Stimulated activated CD8-positive, alpha-beta memory T cell treated with anti-CD3 and anti-CD28 coated beads, Interleukin-4, amount 100 ng/mL, for 48 hours (primary cell): ENCODE measurements around the gene SARNP.

Experiments
- DNase-seq: peaks from one replicate; pipeline ENCODE4 v3.0.0-alpha.2; 2020

Gene SARNP

DNA sequence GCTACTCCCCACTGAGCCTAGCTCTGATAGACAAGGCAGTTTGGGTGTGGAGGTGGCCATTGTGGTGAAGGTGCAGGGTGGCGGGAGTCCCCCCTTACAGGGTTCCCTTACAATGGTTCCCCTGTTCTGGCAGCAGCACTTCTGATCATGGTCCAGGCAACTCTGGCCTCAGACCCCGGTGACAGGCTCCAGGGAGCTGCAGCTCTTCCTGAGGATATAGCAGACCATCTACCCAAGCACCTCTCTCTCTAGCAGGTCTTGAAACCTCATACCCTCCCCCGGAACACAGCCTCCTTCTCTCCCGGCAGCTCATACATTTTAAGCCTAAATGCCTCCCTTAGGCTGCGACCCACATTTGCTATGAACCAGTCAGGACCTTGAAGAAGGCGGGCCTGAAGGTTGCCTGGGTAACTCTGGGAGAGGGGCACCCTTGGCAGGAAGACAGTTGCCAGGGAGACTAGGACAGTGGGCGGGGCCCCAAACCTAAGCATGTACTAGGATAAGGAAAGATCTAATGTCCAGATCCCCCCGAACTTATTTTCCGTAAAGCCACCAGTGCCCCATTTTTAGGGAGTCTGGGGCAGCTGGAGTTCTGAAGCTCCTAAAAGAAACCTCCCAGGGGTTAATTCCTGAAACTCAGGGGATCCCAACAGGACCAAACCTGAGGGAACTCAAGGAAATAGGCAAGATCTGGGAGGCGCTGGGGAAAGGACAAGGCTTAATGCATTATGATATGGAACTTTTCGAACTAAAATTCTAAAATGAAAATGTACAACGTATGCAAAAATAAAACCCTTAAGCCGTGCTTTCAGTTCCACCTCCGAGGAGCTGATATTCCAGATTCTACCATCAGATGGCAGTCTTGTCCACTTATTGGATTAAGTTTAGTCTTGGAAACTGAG, 79.2 kb downstream of the SARNP start:
- peak; percentile 91 for DNase-seq

DNA sequence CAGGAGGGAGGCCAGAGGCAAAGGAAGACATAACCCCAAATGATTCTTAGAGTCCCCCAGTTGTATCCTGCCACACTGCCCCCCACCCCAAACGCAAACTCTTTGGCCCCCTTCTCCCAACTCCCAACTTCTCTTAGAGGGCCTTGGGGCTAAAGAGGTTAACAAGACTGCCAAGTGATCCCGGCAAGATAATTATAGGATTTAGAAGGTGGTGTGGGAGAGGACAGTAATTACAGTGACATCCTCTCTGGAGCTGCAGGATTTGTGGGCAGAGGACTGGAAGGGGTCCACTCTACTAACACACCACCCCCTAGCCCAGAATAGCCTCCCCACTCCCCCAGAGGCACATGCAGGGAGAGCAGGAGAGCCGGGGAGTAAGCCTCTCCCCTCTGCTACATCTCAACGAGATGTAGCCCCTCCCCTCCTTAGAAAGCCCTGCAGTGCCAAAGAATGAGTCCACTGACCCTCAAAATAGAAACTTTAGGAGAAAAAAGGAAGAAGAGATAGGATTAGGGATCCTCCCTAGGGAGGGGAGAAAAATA, 79.9 kb downstream of the SARNP start:
- no peak for DNase-seq

DNA sequence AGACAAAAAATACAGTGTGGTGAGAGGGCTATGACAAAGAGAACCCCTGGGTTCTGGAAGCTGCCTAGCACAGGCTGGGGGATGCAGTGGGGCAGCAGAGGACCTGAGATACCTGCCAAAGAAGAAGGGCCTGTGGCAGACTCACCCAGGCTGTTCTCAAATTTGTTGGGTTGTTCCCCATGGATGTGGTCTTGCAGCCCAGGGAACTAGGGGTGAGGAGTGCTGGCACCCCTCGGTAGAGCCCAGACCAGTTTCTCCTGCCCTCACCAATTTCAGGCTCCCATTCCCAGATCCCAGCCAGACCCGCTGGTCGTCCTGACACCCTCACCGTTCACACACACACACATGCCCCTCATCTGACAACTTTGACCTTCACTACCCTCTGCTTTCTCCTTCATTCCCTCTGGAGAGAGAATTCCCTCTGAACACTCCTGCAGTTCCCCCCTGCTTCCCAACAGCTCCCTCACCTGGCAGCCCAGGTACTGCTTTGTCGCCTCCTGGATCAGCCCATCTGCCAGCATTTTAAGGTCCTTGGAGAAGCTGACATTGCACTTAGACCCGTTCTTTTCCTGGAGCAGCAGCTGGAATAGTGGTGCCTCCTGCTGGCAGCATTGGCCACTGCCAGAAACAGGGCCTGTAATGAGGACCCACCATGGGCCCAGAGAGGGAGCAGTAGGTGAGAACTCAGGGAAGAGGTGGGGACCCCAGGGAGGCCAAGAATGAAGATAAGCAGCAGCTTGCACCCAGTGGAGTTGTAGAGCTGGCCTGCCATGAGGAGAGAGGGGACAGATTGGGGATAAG, 80.5 kb downstream of the SARNP start:
- peak; percentile 80 for DNase-seq

DNA sequence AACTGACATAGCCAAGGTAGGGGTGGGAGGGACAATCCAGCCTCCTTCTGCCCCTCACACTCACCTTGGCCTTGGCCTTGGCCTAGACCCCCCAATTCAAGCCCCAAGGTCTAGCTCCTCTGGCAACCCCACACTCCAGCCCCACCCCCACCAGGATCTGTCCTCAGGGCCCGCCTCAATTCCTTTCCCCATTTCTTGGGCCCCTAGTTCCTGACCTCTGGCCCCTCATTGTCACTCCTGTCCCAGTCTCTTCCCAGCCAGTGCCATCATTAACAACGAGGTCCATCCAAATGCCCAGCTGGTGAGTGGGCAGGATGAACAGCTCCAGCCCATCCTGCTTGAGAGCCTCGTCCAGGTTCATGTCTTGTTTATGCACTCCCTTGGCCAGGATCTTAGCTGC, 81.4 kb downstream of the SARNP start:
- no peak for DNase-seq

DNA sequence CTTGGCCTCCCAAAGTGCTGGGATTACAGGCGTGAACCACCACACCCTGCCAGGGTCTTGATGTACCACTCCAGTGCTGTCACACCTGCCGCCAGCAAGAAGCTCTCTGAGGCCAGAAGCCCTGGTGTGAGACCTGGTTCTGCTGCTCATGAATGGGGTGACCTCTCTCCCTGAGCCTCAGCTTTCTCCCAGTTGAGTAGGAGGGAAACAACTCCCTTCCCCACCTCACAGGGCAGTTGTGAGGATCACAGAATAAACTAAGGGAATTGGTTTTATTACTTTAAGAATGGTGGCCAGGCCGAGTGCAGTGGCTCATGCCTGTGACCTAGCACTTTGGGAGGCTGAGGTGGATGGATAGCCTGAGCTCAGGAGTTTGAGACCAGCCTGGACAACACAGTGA, 82.9 kb downstream of the SARNP start:
- DNase-seq, result no peak

- no peak for DNase-seq
Observed at GRCh38 chr12:55733858-55734257, 83.7 kb downstream of the SARNP start.

- DNase-seq, result no peak
Observed at GRCh38 chr12:55733021-55733555, 84.4 kb downstream of the SARNP start.

GRCh38 chr12:55732288-55732687, 85.2 kb downstream of the SARNP start:
- DNase-seq, result no peak

DNA sequence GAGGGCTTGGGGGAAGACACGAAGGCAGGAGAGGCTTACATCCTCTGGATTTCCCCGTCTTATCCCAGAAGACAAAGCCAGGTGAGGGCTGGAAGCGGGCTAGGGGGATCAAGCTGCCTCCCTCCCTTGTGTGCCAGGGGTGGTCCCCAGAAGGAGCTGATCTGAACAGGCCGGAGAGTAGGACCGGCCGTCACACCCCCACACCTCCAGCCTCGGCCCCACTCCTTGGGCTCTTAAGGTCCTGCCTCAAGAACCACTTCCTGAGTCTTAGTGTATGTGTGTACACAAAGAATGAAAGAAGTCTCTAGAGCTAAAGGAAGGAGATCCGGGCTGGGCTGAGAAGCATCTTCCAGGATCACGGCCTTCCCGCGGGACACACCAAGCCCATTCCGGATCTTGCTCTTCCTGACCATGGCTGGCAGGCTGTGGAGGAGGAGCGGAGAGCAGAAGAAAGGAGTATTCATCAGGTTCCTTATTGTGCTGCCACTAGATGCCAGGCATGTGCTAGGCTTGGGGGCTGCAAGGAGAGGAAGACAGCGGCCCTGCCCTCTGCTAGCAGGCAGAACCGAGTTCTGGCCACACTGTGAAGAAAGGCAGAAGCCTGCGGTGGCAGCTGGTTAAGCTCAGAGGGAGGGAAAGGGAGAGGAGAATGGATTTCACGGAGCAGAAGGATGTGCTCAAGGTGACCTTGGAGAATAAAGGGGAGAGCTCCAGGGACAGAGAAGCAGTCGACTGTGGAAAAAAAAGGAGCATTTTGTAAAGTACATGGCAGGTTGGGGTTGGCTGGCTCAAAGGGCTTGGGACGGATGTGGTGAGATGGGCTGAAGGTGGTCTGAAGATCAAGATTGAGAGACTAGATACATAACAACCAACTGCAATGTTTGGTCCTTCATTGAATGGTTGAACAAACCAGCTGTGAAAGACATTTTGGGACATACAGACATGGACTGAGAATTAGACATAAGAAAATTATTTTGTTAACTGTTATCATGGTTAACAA, 87.4 kb downstream of the SARNP start:
- peak; percentile 52 for DNase-seq

GRCh38 chr12:55728939-55729818, 88.3 kb downstream of the SARNP start, which contains the start of gene CD63:
TSS of gene CD63 (minus strand) at chr12:55729009. CDS start at chr12:55728341, 668 bp downstream.
- DNase-seq, result peak; percentile 88

- DNase-seq, result peak; percentile 45
Observed at GRCh38 chr12:55728186-55728938, 89.2 kb downstream of the SARNP start.

DNA sequence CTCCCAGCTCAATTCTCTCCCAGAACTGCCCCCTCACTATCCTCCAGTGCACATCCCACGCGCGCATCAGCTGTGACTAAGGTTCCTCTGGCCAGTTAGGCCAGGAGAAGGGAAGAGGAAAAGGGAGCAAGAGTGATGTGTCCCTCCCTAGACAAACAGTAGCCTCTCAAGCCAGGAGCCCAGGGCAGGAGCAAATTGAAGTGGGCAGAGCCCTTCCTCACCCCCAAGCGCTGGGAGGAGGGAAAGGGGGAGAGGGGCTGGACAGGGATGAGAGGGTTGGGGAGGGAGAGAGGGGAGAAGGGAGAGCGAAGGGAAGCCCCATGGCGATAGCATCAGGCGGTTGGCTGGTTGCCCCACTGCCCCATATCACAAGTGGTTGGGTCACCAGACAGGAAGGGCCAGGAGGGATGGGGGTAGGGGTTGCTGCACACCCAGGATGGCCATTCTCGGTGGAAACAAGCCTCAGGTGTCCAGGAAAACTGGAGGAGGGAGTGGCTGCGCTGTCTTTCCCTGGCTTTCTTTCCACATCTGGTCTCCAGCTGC, 89.8 kb downstream of the SARNP start:
- DNase-seq, result no peak

GRCh38 chr12:55726971-55727370, 90.6 kb downstream of the SARNP start:
- DNase-seq, result no peak

DNA sequence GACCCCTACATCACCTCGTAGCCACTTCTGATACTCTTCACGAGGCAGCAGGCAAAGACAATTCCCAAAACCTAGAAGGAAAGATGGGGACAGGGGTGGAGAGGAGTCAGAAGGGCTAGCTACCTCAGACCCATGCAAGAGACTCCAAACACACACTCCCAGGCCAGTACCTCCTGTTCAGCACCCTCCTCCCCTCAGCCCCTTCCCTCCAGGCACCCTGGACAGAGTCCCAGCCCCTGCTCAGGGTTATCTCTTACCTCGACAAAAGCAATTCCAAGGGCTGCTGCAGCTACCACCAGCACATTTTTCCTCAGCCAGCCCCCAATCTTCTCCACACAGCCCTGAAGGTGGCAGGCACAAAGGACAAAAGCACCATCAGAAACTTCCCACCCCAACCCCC, 92.0 kb downstream of the SARNP start:
- no peak for DNase-seq

DNA sequence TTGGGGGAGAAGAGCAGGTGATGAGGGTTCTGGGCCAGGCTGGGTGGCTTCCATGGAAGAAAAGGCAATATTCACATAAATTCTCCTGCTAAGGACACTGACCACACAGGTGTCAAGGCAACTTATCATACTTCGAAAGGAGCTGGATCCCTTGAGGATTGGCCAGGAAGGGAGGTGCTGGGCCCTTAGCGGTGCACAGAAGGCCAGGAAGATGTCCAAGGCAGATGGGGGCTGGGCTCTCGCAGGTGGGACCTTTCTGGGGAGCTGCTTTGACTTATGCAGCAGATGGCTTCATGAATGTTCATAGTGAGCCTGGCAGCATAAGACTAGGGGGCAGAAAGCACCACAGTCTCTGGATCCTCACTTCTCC, 92.6 kb downstream of the SARNP start:
- no peak for DNase-seq

GRCh38 chr12:55724226-55724939, 93.1 kb downstream of the SARNP start:
- peak; percentile 81 for DNase-seq

- no peak for DNase-seq
Observed at GRCh38 chr12:55723516-55724225, 93.9 kb downstream of the SARNP start.

DNA sequence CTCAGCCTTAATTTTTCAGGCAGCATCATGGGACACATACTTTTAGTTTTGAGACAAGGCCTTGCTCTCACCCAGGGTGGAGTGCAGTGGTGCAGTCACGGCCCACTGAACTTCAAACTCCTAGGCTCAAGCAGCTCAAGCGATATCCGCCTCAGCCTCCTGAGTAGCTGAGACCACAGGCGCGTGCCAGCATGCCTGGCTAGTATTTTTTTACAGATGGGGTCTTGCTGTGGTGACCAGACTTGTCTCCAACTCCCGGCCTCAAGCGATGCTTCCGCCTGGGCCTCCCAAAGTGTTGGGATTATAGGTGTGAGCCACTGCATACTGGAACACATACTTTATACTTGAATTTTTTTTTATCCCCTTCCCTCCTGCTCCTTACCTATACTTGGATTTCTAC, 94.6 kb downstream of the SARNP start:
- no peak for DNase-seq
